GM12878 (cell line): ENCODE data around the gene PAXX. TPM values are rescaled to one million over a fixed set of nuclear protein-coding genes. Genes with fewer than 3 reads are reported as not detected.

Experiments used
- ATAC-seq: fragments of 200-7000 bp; cut with Tn5 transposase; 3 replicates; pipeline ENCODE4 v1.9.1; 2020; ENCODE audit warnings: mild to moderate bottlenecking, moderate library complexity
- BruUV-seq: library from RNA; stranded (reverse); fragments of 400-500 nt; replicated peaks from 2 replicates; lab custom pipeline; 2021; lab: Mats Ljungman, UMichigan
- CTCF ChIA-PET: fragments of 300-600 bp; sonication (Branson Sonifier 250); formaldehyde crosslinking; extraction: SDS; loops from one replicate; lab custom pipeline; 2021; ENCODE audit warnings: inconsistent platforms; lab: Yijun Ruan, JAX
- POLR2A ChIA-PET: fragments of 350-600 bp; formaldehyde crosslinking; extraction: SDS; loops from one replicate; lab custom pipeline; 2021; ENCODE audit warnings: inconsistent platforms; lab: Charles Lee
- RAD21 ChIA-PET: fragments of 300-600 bp; sonication (Branson Sonifier 250); formaldehyde crosslinking; loops from one replicate; lab custom pipeline; 2023; ENCODE audit warnings: antibody characterized with exemption; ENCODE audit not compliant: unreplicated experiment; lab: Charles Lee
- SMC1A ChIA-PET: fragments of 300-600 bp; sonication (Branson Sonifier 250); formaldehyde crosslinking; loops from one replicate; lab custom pipeline; 2023; ENCODE audit not compliant: unreplicated experiment, uncharacterized antibody; lab: Charles Lee
- DNase-seq: peaks from one replicate; pipeline ENCODE4 v3.0.0-alpha.2; 2011; ENCODE audit warnings: low read depth, low spot score
- FAIRE-seq: peaks from 3 replicates; lab custom pipeline; 2011; peaks lifted over from hg19 to GRCh38; lab: Jason Lieb, UNC
- H2AFZ ChIP-seq: 2 replicates; pipeline ENCODE4 v1.6.0; 2011; ENCODE audit warnings: low read depth, low read length, control low read depth; ENCODE audit not compliant: control insufficient read depth
- H3K27ac ChIP-seq: 2 replicates; pipeline ENCODE4 v1.5.1; 2011; ENCODE audit warnings: control low read depth; ENCODE audit not compliant: control insufficient read depth, insufficient read depth
- H3K27me3 ChIP-seq, 2 experiments: replicated peaks in 1 of 2; 2 replicates each; pipeline versions ENCODE4 v1.6.0 to v1.6.1; 2011; ENCODE audit warnings: low read length in 1 of 2; ENCODE audit not compliant: control insufficient read depth in 2 of 2, insufficient read depth in 2 of 2
- H3K36me3 ChIP-seq, 2 experiments: 2 replicates each; pipeline ENCODE4 v1.5.1; 2011; ENCODE audit warnings: low read length in 1 of 2; ENCODE audit not compliant: control insufficient read depth in 2 of 2, insufficient read depth in 2 of 2
- H3K4me1 ChIP-seq: 2 replicates; pipeline ENCODE4 v1.6.1; 2011; ENCODE audit warnings: mild to moderate bottlenecking, low read length, moderate library complexity, mixed read lengths; ENCODE audit not compliant: control insufficient read depth, insufficient read depth
- H3K4me2 ChIP-seq: 2 replicates; pipeline ENCODE4 v1.6.0; 2011; ENCODE audit warnings: control low read depth; ENCODE audit not compliant: control insufficient read depth, insufficient read depth
- H3K4me3 ChIP-seq: fragments of 200-600 bp; sonication (generic); 2 replicates; pipeline ENCODE4 v1.5.1; 2016
- H3K79me2 ChIP-seq: 2 replicates; pipeline ENCODE4 v1.6.0; 2011; ENCODE audit warnings: low read length; ENCODE audit not compliant: control insufficient read depth, insufficient read depth
- H3K9ac ChIP-seq: 2 replicates; pipeline ENCODE4 v1.8.0; 2011; ENCODE audit warnings: low read length, control low read depth, mixed read lengths; ENCODE audit not compliant: control insufficient read depth, insufficient read depth
- H3K9me3 ChIP-seq: replicated peaks from 3 replicates; pipeline ENCODE4 v1.5.1; 2011; ENCODE audit warnings: mild to moderate bottlenecking, low read length; ENCODE audit not compliant: control insufficient read depth, insufficient read depth
- H4K20me1 ChIP-seq: 2 replicates; pipeline ENCODE4 v1.6.0; 2011; ENCODE audit not compliant: control insufficient read depth, insufficient read depth
- ATF3 ChIP-seq: IDR thresholded peaks from 2 replicates; pipeline ENCODE4 v1.6.1; 2011; ENCODE audit warnings: low read depth, mild to moderate bottlenecking, low read length, moderate library complexity, borderline replicate concordance; ENCODE audit errors: extremely low read depth
- BCLAF1 ChIP-seq: fragments of 450-650 bp; IDR thresholded peaks from 2 replicates; pipeline ENCODE4 v1.6.1; 2017; ENCODE audit warnings: antibody characterized with exemption, mild to moderate bottlenecking, moderate library complexity
- IRF3 ChIP-seq: fragments of 450-650 bp; IDR thresholded peaks from 2 replicates; pipeline ENCODE4 v1.6.1; 2014; ENCODE audit warnings: mild to moderate bottlenecking
- MYC ChIP-seq: IDR thresholded peaks from 2 replicates; pipeline ENCODE4 v1.6.1; 2011; ENCODE audit warnings: mild to moderate bottlenecking, low read length, moderate library complexity, inconsistent platforms; ENCODE audit not compliant: insufficient read depth, insufficient replicate concordance, insufficient read length, severe bottlenecking
- RAD51 ChIP-seq: fragments of 450-650 bp; IDR thresholded peaks from 2 replicates; pipeline ENCODE4 v1.6.1; 2016; ENCODE audit warnings: moderate library complexity, mild to moderate bottlenecking, inconsistent platforms
- SMC3 ChIP-seq: IDR thresholded peaks from 2 replicates; pipeline ENCODE4 v1.6.1; 2011; ENCODE audit warnings: low read length, improper control_type of control experiment, borderline replicate concordance
- SUZ12 ChIP-seq: fragments of 200-600 bp; sonication (generic); IDR thresholded peaks from one replicate; pipeline ENCODE4 v1.6.1; 2018; ENCODE audit warnings: antibody characterized with exemption, mild to moderate bottlenecking; ENCODE audit not compliant: unreplicated experiment
- TCF7 ChIP-seq: IDR thresholded peaks from 2 replicates; pipeline ENCODE4 v1.6.1; 2014; ENCODE audit warnings: antibody characterized with exemption, borderline replicate concordance
- ZNF217 ChIP-seq: fragments of 450-650 bp; IDR thresholded peaks from 2 replicates; pipeline ENCODE4 v1.6.1; 2017; ENCODE audit warnings: antibody characterized with exemption, mild to moderate bottlenecking
- WGBS: methylation state at CpG from one replicate; pipeline ENCODE4 v1.1.6; 2016; ENCODE audit warnings: low lambda C conversion rate; ENCODE audit not compliant: insufficient replicate concordance, insufficient coverage; ENCODE audit errors: missing lambda C conversion rate; 5-methylcytosine and 5-hydroxymethylcytosine counted together
- in situ Hi-C: fragments of 300-500 bp; cut with MboI; formaldehyde crosslinking; loops from 9 replicates; pipeline ENCODE4 v1.14.3; 2018; ENCODE audit warnings: mixed read lengths
- intact Hi-C: fragments of 100-400 bp; cut with micrococcal nuclease; formaldehyde crosslinking; loops from one replicate; pipeline ENCODE4 v1.14.2; 2022; ENCODE audit not compliant: unreplicated experiment
- polyA plus RNA-seq, 11 experiments: library from polyadenylated mRNA; depleted of rRNA in 4 of 11; unstranded in 6 of 11; stranded (reverse) in 5 of 11; fragments of >200 nt; fragmentation: Nextera tagmentation in 4 of 11; fragmentation: Illumina TruSeq in 1 of 11; extraction: Ambion mirVana in 4 of 11; extraction: Trizol in 1 of 11; gene quantifications; 1 replicate in 1 of 11; 2 replicates in 10 of 11; pipeline versions ENCODE4 v1.2.1 to v1.2.3, GENCODE V29; 2011 to 2016; ENCODE audit warnings: inconsistent platforms in 2 of 11, missing spikeins in 2 of 11, low read depth in 1 of 11
- total RNA-seq, 4 experiments: library from RNA; depleted of rRNA in 3 of 4; stranded (reverse); fragments of >200 nt in 3 of 4; fragmentation: Illumina TruSeq in 1 of 4; extraction: Trizol in 1 of 4; gene quantifications; 2 replicates each; pipeline versions ENCODE4 v1.2.1 to v1.2.3, GENCODE V29; 2013 to 2021

Gene PAXX
- total and polyA plus RNA-seq, 10 of the 15 experiments (the other 5 are each of a cell fraction or from before 2014, with no cell fraction given), result 0.18 to 60.6 (median 29.5) TPM

- TF ChIP-seq IRF3 (no peak), ATF3 (no peak), RAD51 (no peak)
Observed at GRCh38 chr9:137023157-137023556, 30.9 kb downstream of the PAXX start (continued).

- no TSS peak for BruUV-seq
- ATAC-seq (no peak), FAIRE-seq (no peak), DNase-seq (no peak)
- 65% methylated on average over 15 of the region's 15 CpGs for WGBS
- H3K79me2 ChIP-seq, result no peaks in the 10 kb centered on the region
- intact Hi-C loops, result no loop called here
- RAD21 ChIA-PET, result no interaction called here
- H3K4me3 ChIP-seq, result no peak overlapping the region
- peaks cover 0 to 2% of the 10 kb centered on the region in 2 experiments; a peak in 2 of 4 replicates for H3K27me3 ChIP-seq
- in situ Hi-C loops, result no loop called here
- H3K27ac ChIP-seq, result no peak overlapping the region
- CTCF ChIA-PET, result no interaction called here
- no peak overlapping the region for H2AFZ ChIP-seq
- no peak overlapping the region for H3K9ac ChIP-seq
- no peak for TF ChIP-seq ZNF217
- TF ChIP-seq SUZ12, result no peak
- TF ChIP-seq BCLAF1, result no peak
- TF ChIP-seq SMC3, result no peak
- no peak for TF ChIP-seq MYC
- TF ChIP-seq TCF7, result no peak
- H3K9me3 ChIP-seq, result no peaks in the 10 kb centered on the region
- no peaks in the 10 kb centered on the region for H3K36me3 ChIP-seq
- POLR2A ChIA-PET, result interaction anchor here (0.6 kb wide), 1 partner anchor 465 kb away, joined by 4 read pairs; no protein-coding TSS in a partner anchor
- no peaks in the 10 kb centered on the region for H4K20me1 ChIP-seq
- no peak overlapping the region for H3K4me2 ChIP-seq
- SMC1A ChIA-PET, result no interaction called here
- peaks cover 2% of the 10 kb centered on the region; the same call in 1 of the 2 replicates for H3K4me1 ChIP-seq
Observed at GRCh38 chr9:137023583-137023991, 31.4 kb downstream of the PAXX start.
